Nephron progenitor cell (in vitro differentiated cells): Measurements from ENCODE around the gene FAM110C.
"Not testable (repeated sequence)": the region's sequence is repeated elsewhere in the genome, so short reads cannot be mapped to it uniquely, and the experiment has no call there.

ENCODE experiments used
- DNase-seq: peaks from one replicate; pipeline ENCODE4 v3.0.0; 2021
- H3K27ac Mint-ChIP-seq: 2 replicates; pipeline ENCODE4 v1.8.0; 2021; ENCODE audit warnings: mild to moderate bottlenecking, moderate library complexity, mixed read lengths
- H3K27me3 Mint-ChIP-seq: 2 replicates; pipeline ENCODE4 v1.8.0; 2021; ENCODE audit warnings: mild to moderate bottlenecking, low read depth, mixed read lengths; ENCODE audit not compliant: poor library complexity
- H3K36me3 Mint-ChIP-seq: 2 replicates; pipeline ENCODE4 v1.8.0; 2021; ENCODE audit warnings: low read depth, mixed read lengths
- H3K4me1 Mint-ChIP-seq: 2 replicates; pipeline ENCODE4 v1.8.0; 2021; ENCODE audit warnings: mixed read lengths
- H3K4me3 Mint-ChIP-seq: 2 replicates; pipeline ENCODE4 v1.8.0; 2021; ENCODE audit warnings: mild to moderate bottlenecking, moderate library complexity, mixed read lengths
- H3K9me3 Mint-ChIP-seq: 2 replicates; pipeline ENCODE4 v1.8.0; 2021; ENCODE audit warnings: mild to moderate bottlenecking, moderate library complexity, mixed read lengths
- CTCF ChIP-seq: fragments of 200-600 bp; sonication (generic); IDR thresholded peaks from 2 replicates; pipeline ENCODE4 v1.5.0; 2021; ENCODE audit warnings: antibody characterized with exemption

FAM110C gene

GRCh38 chr2:26891-27290 is 19.4 kb downstream of the FAM110C start:
- no peaks in the 10 kb centered on the region for H3K36me3 Mint-ChIP-seq
- no peak for TF ChIP-seq CTCF
- no peak for DNase-seq
- peaks cover 12% of the 10 kb centered on the region for H3K4me1 Mint-ChIP-seq
- no peak overlapping the region for H3K27ac Mint-ChIP-seq
- no peaks in the 10 kb centered on the region for H3K9me3 Mint-ChIP-seq
- H3K4me3 Mint-ChIP-seq, result no peak overlapping the region
- H3K27me3 Mint-ChIP-seq, result peaks cover 25% of the 10 kb centered on the region

GRCh38 chr2:25543-25942 is 20.8 kb downstream of the FAM110C start:
- Mint-ChIP-seq H3K36me3 (no peaks in the 10 kb centered on the region), H3K27ac (no peak overlapping the region), H3K27me3 (peaks cover 31% of the 10 kb centered on the region), H3K4me1 (peaks cover 18% of the 10 kb centered on the region), H3K4me3 (no peak overlapping the region), H3K9me3 (no peaks in the 10 kb centered on the region)
- TF ChIP-seq CTCF, result no peak
- no peak for DNase-seq

DNA sequence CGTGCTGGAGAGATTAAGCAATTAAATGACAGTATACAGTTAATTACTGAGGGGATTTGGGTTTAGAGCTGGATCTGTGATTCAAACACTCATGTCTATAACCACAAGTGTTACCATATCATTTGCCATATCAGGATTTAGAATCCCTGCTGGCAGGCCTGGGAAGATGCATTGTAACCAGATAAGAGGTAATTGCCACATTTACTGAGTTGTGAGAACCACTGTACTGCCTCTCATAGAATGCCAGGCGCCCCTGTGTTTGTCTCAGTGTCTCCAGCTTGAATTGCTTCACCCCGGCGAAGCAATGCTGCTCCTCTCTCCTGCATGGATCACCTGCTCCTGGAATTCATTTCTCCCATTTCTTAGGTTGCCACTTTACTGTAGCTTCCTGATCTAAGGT is 21.7 kb downstream of the FAM110C start:
- H3K4me3 Mint-ChIP-seq, result not testable (repeated sequence)
- peaks cover 26% of the 10 kb centered on the region for H3K27me3 Mint-ChIP-seq

GRCh38 chr2:24107-24506 is 22.2 kb downstream of the FAM110C start:
- peaks cover 18% of the 10 kb centered on the region for H3K4me1 Mint-ChIP-seq
- peaks cover 22% of the 10 kb centered on the region for H3K27me3 Mint-ChIP-seq
- no peaks in the 10 kb centered on the region for H3K9me3 Mint-ChIP-seq
- TF ChIP-seq CTCF, result no peak
- no peak overlapping the region for H3K4me3 Mint-ChIP-seq
- H3K27ac Mint-ChIP-seq, result no peak overlapping the region
- H3K36me3 Mint-ChIP-seq, result no peaks in the 10 kb centered on the region
- DNase-seq, result no peak

More for the DNA sequence above, 21.7 kb downstream of the FAM110C start:
- not testable (repeated sequence) for H3K36me3 Mint-ChIP-seq, DNase-seq, H3K27ac Mint-ChIP-seq, H3K9me3 Mint-ChIP-seq
- peaks cover 18% of the 10 kb centered on the region for H3K4me1 Mint-ChIP-seq

DNA sequence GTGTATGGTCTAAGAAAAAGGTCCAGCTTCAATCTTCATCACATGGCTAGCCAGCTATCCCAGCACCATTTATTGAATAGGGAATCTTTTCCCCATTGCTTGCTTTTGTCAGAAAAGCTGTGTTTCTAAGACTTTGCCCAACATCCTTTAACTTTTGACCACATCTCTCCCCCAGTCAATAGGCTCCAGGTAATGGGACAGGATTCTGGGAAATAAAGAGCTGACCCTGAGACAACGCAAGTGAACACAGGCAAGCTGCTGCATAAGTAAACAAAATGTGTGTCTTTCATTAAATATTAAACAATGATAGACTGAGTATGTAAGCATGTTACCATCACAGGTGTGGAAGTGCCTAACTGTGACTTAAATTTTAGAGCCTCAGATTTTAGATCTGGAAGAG is 23.0 kb downstream of the FAM110C start:
- Mint-ChIP-seq H3K4me3 (no peak overlapping the region), H3K27me3 (peaks cover 26% of the 10 kb centered on the region), H3K4me1 (peaks cover 17% of the 10 kb centered on the region), H3K27ac (no peak overlapping the region), H3K9me3 (no peaks in the 10 kb centered on the region), H3K36me3 (no peaks in the 10 kb centered on the region)
- TF ChIP-seq CTCF, result no peak
- no peak for DNase-seq

DNA sequence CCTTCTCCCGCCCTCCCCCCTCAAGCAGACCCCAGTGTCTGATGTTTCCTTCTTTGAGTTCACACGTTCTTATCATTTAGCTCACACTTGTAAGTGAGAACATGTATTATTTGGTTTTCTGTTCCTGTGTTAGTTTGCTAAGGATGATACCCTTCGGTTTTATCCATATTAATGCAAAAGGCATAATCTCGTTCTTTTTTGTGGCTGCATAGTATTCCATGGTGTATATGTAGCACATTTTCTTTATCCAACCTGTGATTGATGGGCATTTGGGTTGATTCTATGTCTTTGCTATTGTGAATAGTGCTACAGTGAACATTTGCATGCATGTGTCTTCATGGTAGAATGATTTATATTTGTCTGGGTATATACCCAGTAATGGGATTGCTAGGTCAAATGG is 24.1 kb downstream of the FAM110C start:
- DNase-seq, result not testable (repeated sequence)

GRCh38 chr2:20259-20658 is 26.0 kb downstream of the FAM110C start:
- H3K4me3 Mint-ChIP-seq, H3K4me1 Mint-ChIP-seq, H3K27ac Mint-ChIP-seq, H3K36me3 Mint-ChIP-seq, H3K9me3 Mint-ChIP-seq, DNase-seq: not testable (repeated sequence)
- peaks cover 33% of the 10 kb centered on the region for H3K27me3 Mint-ChIP-seq

More for the DNA sequence above, 24.1 kb downstream of the FAM110C start:
- peaks cover 31% of the 10 kb centered on the region for H3K27me3 Mint-ChIP-seq
- peaks cover 11% of the 10 kb centered on the region for H3K4me1 Mint-ChIP-seq
- H3K4me3 Mint-ChIP-seq, H3K36me3 Mint-ChIP-seq, H3K27ac Mint-ChIP-seq, H3K9me3 Mint-ChIP-seq: not testable (repeated sequence)
